HEK293 (cell line): ENCODE measurements around the gene PFN2.

ENCODE experiments used
- CTCF ChIA-PET: fragments of 350-600 bp; formaldehyde crosslinking; extraction: SDS; loops from one replicate; lab custom pipeline; 2021; ENCODE audit warnings: antibody characterized with exemption; lab: Yijun Ruan, JAX
- POLR2A ChIA-PET: fragments of 300-600 bp; formaldehyde crosslinking; extraction: SDS; loops from one replicate; lab custom pipeline; 2020; ENCODE audit warnings: antibody characterized with exemption, inconsistent platforms; lab: Yijun Ruan, JAX
- H3K27ac ChIP-seq: fragments of 200-500 bp; sonication (Bioruptor generic); 2 replicates; pipeline ENCODE4 v1.5.1; 2014; ENCODE audit warnings: low read depth, low read length, control low read depth, inconsistent platforms; ENCODE audit errors: extremely low read depth
- H3K36me3 ChIP-seq, 2 experiments: fragments of 200-500 bp in 1 of 2; sonication (Bioruptor generic) in 1 of 2; 1 replicate in 1 of 2; 2 replicates in 1 of 2; pipeline ENCODE4 v1.5.1; 2014 to 2017; ENCODE audit warnings: inconsistent platforms in 2 of 2, low read length in 2 of 2; ENCODE audit not compliant: control insufficient read depth in 2 of 2, insufficient read depth in 1 of 2
- H3K4me1 ChIP-seq: fragments of 200-500 bp; sonication (Bioruptor generic); 2 replicates; pipeline ENCODE4 v1.5.1; 2014; ENCODE audit warnings: mild to moderate bottlenecking, low read length, inconsistent platforms; ENCODE audit not compliant: control insufficient read depth, insufficient read depth
- H3K4me3 ChIP-seq: 2 replicates; pipeline ENCODE4 v1.5.1; 2011; ENCODE audit warnings: low read depth, mild to moderate bottlenecking, control low read depth, low read length, moderate library complexity
- H3K9me3 ChIP-seq: fragments of 200-500 bp; sonication (Bioruptor generic); 2 replicates; pipeline ENCODE4 v1.5.1; 2014; ENCODE audit warnings: low read depth, low read length, inconsistent platforms; ENCODE audit not compliant: control insufficient read depth, insufficient read depth
- YY2 ChIP-seq: fragments of 450-650 bp; formaldehyde crosslinking; IDR thresholded peaks from 2 replicates; pipeline ENCODE4 v1.5.1; 2016; ENCODE audit warnings: missing biosample characterization, missing genetic modification characterization
- ZBTB1 ChIP-seq: fragments of 450-650 bp; formaldehyde crosslinking; IDR thresholded peaks from 2 replicates; pipeline ENCODE4 v1.5.1; 2016; ENCODE audit warnings: missing biosample characterization, missing genetic modification characterization
- ZBTB8A ChIP-seq: fragments of 450-650 bp; formaldehyde crosslinking; IDR thresholded peaks from 2 replicates; pipeline ENCODE4 v1.5.1; 2016; ENCODE audit warnings: missing biosample characterization, missing genetic modification characterization
- ZEB2 ChIP-seq: fragments of 450-650 bp; formaldehyde crosslinking; IDR thresholded peaks from 2 replicates; pipeline ENCODE4 v1.5.1; 2016; ENCODE audit warnings: missing biosample characterization, missing genetic modification characterization
- ZNF114 ChIP-seq: fragments of 450-650 bp; formaldehyde crosslinking; IDR thresholded peaks from 2 replicates; pipeline ENCODE4 v1.5.0; 2017; ENCODE audit warnings: missing biosample characterization, missing genetic modification characterization
- ZNF174 ChIP-seq: fragments of 450-650 bp; formaldehyde crosslinking; IDR thresholded peaks from 2 replicates; pipeline ENCODE4 v1.5.0; 2017; ENCODE audit warnings: missing biosample characterization, mild to moderate bottlenecking, missing genetic modification characterization
- ZNF2 ChIP-seq: fragments of 450-650 bp; formaldehyde crosslinking; IDR thresholded peaks from 2 replicates; pipeline ENCODE4 v1.5.1; 2016; ENCODE audit warnings: missing biosample characterization, missing genetic modification characterization
- ZNF221 ChIP-seq: fragments of 450-650 bp; formaldehyde crosslinking; IDR thresholded peaks from 2 replicates; pipeline ENCODE4 v1.5.1; 2017; ENCODE audit warnings: missing biosample characterization, missing genetic modification characterization, borderline replicate concordance
- ZNF302 ChIP-seq: fragments of 450-650 bp; formaldehyde crosslinking; IDR thresholded peaks from 2 replicates; pipeline ENCODE4 v1.5.1; 2016; ENCODE audit warnings: missing biosample characterization, missing genetic modification characterization, low read depth
- ZNF324 ChIP-seq: fragments of 450-650 bp; formaldehyde crosslinking; IDR thresholded peaks from 2 replicates; pipeline ENCODE4 v1.5.1; 2016; ENCODE audit warnings: missing biosample characterization, missing genetic modification characterization
- ZNF426 ChIP-seq: fragments of 450-650 bp; formaldehyde crosslinking; IDR thresholded peaks from 2 replicates; pipeline ENCODE4 v1.5.1; 2017; ENCODE audit warnings: missing biosample characterization, missing genetic modification characterization, mild to moderate bottlenecking, inconsistent platforms, moderate library complexity
- ZNF521 ChIP-seq: fragments of 450-650 bp; formaldehyde crosslinking; IDR thresholded peaks from 2 replicates; pipeline ENCODE4 v1.5.1; 2017; ENCODE audit warnings: missing biosample characterization, mild to moderate bottlenecking, missing genetic modification characterization
- ZNF548 ChIP-seq: fragments of 450-650 bp; formaldehyde crosslinking; IDR thresholded peaks from 2 replicates; pipeline ENCODE4 v1.5.1; 2016; ENCODE audit warnings: missing biosample characterization, missing genetic modification characterization
- ZNF629 ChIP-seq: fragments of 450-650 bp; formaldehyde crosslinking; IDR thresholded peaks from 2 replicates; pipeline ENCODE4 v1.5.1; 2017; ENCODE audit warnings: missing biosample characterization, missing genetic modification characterization
- ZNF658 ChIP-seq: fragments of 450-650 bp; formaldehyde crosslinking; IDR thresholded peaks from 2 replicates; pipeline ENCODE4; 2016; ENCODE audit warnings: missing biosample characterization, missing genetic modification characterization
- TF ChIP-seq, protein P1 (sequence below): fragments of 450-650 bp; formaldehyde crosslinking; IDR thresholded peaks from 2 replicates; pipeline ENCODE4 v1.5.1; 2016; ENCODE audit warnings: missing biosample characterization, missing genetic modification characterization
- TF ChIP-seq, protein P2 (sequence below): fragments of 450-650 bp; formaldehyde crosslinking; IDR thresholded peaks from 2 replicates; pipeline ENCODE4 v1.5.1; 2016; ENCODE audit warnings: missing biosample characterization, missing genetic modification characterization
- TF ChIP-seq, protein P3 (sequence below): fragments of 450-650 bp; formaldehyde crosslinking; IDR thresholded peaks from 2 replicates; pipeline ENCODE4 v1.5.1; 2016; ENCODE audit warnings: missing biosample characterization, missing genetic modification characterization
- TF ChIP-seq, protein P4 (sequence below): fragments of 450-650 bp; formaldehyde crosslinking; IDR thresholded peaks from 2 replicates; pipeline ENCODE4 v1.5.1; 2016; ENCODE audit warnings: missing biosample characterization, missing genetic modification characterization
- TF ChIP-seq, protein P5 (sequence below): fragments of 450-650 bp; formaldehyde crosslinking; IDR thresholded peaks from 2 replicates; pipeline ENCODE4 v1.5.1; 2016; ENCODE audit warnings: missing biosample characterization, missing genetic modification characterization

The PFN2 gene

DNA sequence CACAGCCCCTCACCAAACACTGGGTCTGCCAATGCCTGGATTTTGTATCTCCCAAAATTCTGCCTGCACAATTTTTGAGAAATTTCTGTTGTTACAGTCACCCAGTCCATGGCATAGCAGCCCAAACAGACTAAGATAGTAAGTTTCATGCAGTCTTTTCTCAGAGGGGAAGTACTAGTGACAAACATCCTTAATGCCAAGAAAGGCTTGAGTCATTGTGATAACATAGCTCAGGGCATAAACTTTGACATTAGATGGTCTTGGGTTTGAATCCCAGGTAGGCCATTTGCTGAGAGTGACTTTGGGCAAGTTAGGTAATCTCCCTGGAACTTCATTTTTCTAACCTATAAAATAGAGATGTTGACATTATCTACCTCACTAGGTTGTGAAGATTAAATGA, 36.1 kb upstream of the PFN2 start (continued):
- TF ChIP-seq ZNF629 (tag by site-specific recombination): no peak
- TF ChIP-seq, protein P1, sequence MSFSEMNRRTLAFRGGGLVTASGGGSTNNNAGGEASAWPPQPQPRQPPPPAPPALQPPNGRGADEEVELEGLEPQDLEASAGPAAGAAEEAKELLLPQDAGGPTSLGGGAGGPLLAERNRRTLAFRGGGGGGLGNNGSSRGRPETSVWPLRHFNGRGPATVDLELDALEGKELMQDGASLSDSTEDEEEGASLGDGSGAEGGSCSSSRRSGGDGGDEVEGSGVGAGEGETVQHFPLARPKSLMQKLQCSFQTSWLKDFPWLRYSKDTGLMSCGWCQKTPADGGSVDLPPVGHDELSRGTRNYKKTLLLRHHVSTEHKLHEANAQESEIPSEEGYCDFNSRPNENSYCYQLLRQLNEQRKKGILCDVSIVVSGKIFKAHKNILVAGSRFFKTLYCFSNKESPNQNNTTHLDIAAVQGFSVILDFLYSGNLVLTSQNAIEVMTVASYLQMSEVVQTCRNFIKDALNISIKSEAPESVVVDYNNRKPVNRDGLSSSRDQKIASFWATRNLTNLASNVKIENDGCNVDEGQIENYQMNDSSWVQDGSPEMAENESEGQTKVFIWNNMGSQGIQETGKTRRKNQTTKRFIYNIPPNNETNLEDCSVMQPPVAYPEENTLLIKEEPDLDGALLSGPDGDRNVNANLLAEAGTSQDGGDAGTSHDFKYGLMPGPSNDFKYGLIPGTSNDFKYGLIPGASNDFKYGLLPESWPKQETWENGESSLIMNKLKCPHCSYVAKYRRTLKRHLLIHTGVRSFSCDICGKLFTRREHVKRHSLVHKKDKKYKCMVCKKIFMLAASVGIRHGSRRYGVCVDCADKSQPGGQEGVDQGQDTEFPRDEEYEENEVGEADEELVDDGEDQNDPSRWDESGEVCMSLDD: no peak
- TF ChIP-seq, protein P2, sequence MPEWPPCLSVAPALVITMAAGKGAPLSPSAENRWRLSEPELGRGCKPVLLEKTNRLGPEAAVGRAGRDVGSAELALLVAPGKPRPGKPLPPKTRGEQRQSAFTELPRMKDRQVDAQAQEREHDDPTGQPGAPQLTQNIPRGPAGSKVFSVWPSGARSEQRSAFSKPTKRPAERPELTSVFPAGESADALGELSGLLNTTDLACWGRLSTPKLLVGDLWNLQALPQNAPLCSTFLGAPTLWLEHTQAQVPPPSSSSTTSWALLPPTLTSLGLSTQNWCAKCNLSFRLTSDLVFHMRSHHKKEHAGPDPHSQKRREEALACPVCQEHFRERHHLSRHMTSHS: no peak

DNA sequence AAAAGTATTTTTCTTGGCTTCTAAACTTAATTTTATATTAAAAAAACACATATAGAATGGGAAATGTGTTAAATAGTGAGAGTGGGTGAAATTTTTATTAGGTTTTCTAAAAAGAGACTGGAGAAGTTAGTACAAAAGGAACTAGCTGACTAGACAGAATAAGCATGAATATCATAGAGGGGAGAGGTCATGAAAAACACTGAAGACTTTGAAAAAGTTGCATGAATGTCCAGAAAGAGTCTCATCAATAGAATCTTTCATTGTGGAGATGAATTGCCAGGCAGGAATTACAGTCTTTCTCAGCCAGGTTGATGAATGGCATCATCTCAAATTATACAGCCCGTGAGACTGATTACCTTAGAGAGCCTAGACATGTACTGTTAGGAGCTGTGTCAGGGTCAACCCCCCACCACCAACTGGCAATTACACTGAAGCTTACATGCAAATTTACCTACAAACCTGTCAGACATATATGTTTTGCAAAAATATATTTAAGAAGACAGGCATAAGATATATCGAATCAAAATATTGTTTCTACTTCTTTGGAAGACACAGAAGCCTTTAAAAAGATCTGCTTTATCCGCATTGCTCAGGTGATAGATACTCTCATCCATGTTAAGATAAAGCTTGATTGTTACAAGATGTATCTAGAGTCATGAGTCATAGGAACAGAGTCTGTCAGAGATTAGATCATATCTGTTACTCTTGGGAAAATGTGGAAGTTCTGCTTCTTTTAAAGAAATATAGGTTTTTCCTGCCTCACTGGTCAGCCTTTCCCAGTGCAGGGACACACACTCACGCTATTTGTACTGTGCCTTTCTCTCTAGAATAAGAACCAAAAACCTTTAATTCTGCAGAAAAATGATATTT, 34.8 kb upstream of the PFN2 start:
- Histone ChIP-seq H3K4me3 (no peak overlapping the region), H3K4me1 (no peaks in the 10 kb centered on the region)
- POLR2A ChIA-PET: no interaction called here
- TF ChIP-seq YY2 (tag by site-specific recombination) (no peak), ZNF302 (tag by site-specific recombination) (no peak), ZNF2 (tag by site-specific recombination) (no peak), ZNF548 (tag by site-specific recombination) (no peak), ZNF174 (no peak), ZNF426 (tag by site-specific recombination) (no peak), ZNF114 (tag by site-specific recombination) (no peak), ZEB2 (no peak), ZNF521 (tag by site-specific recombination) (no peak), ZBTB1 (tag by site-specific recombination) (no peak)
- TF ChIP-seq, protein P3, sequence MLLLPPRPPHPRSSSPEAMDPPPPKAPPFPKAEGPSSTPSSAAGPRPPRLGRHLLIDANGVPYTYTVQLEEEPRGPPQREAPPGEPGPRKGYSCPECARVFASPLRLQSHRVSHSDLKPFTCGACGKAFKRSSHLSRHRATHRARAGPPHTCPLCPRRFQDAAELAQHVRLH (tag by site-specific recombination): no peak
- TF ChIP-seq, protein P4, sequence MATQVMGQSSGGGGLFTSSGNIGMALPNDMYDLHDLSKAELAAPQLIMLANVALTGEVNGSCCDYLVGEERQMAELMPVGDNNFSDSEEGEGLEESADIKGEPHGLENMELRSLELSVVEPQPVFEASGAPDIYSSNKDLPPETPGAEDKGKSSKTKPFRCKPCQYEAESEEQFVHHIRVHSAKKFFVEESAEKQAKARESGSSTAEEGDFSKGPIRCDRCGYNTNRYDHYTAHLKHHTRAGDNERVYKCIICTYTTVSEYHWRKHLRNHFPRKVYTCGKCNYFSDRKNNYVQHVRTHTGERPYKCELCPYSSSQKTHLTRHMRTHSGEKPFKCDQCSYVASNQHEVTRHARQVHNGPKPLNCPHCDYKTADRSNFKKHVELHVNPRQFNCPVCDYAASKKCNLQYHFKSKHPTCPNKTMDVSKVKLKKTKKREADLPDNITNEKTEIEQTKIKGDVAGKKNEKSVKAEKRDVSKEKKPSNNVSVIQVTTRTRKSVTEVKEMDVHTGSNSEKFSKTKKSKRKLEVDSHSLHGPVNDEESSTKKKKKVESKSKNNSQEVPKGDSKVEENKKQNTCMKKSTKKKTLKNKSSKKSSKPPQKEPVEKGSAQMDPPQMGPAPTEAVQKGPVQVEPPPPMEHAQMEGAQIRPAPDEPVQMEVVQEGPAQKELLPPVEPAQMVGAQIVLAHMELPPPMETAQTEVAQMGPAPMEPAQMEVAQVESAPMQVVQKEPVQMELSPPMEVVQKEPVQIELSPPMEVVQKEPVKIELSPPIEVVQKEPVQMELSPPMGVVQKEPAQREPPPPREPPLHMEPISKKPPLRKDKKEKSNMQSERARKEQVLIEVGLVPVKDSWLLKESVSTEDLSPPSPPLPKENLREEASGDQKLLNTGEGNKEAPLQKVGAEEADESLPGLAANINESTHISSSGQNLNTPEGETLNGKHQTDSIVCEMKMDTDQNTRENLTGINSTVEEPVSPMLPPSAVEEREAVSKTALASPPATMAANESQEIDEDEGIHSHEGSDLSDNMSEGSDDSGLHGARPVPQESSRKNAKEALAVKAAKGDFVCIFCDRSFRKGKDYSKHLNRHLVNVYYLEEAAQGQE (tag by site-specific recombination): no peak
- TF ChIP-seq, all 188 proteins: peak for 0
- no peaks in the 10 kb centered on the region for H3K36me3 ChIP-seq
- no peak overlapping the region for H3K27ac ChIP-seq
- H3K9me3 ChIP-seq: no peaks in the 10 kb centered on the region
- CTCF ChIA-PET: no interaction called here

DNA sequence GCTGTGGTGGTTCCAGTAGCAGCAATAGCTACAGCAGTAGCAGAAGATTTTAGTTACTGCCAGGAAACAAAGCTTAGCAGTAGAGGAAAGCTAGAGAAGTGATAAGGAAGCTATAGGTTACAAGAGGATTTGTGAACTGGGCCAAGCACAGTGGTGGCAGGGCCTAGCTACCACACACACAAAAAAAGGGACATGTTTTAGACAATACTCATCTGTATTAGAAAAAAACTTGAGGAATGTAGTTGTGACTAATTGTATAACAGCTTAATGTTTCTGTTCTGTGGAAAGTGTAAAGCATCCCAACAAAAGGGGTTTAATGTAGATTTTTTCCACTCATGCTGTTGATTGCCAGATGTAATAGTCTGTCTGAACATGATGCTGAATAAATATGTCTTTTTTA, 29.9 kb upstream of the PFN2 start:
- Histone ChIP-seq H3K4me1 (no peaks in the 10 kb centered on the region), H3K36me3 (no peaks in the 10 kb centered on the region), H3K4me3 (no peak overlapping the region), H3K27ac (no peak overlapping the region), H3K9me3 (no peaks in the 10 kb centered on the region)
- ChIA-PET CTCF (interaction anchor here (0.5 to 0.6 kb wide), 3 partner anchors 18 to 64 kb away, joined by 3 to 4 read pairs (median 3); no protein-coding TSS in a partner anchor), POLR2A (no interaction called here)
- TF ChIP-seq ZNF221 (no peak), ZNF324 (tag by site-specific recombination) (no peak), ZBTB8A (no peak), ZNF658 (tag by site-specific recombination) (no peak), ZEB2 (no peak)
- TF ChIP-seq, protein P5, sequence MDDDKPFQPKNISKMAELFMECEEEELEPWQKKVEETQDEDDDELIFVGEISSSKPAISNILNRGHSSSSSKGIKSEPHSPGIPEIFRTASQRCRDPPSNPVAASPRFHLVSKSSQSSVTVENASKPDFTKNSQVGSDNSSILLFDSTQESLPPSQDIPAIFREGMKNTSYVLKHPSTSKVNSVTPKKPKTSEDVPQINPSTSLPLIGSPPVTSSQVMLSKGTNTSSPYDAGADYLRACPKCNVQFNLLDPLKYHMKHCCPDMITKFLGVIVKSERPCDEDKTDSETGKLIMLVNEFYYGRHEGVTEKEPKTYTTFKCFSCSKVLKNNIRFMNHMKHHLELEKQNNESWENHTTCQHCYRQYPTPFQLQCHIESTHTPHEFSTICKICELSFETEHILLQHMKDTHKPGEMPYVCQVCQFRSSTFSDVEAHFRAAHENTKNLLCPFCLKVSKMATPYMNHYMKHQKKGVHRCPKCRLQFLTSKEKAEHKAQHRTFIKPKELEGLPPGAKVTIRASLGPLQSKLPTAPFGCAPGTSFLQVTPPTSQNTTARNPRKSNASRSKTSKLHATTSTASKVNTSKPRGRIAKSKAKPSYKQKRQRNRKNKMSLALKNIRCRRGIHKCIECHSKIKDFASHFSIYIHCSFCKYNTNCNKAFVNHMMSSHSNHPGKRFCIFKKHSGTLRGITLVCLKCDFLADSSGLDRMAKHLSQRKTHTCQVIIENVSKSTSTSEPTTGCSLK (tag by site-specific recombination): no peak
